RCC 7860 (cell line): ENCODE data around the gene PIK3R3.
"Not testable (repeated sequence)": the region's sequence is repeated elsewhere in the genome, so short reads cannot be mapped to it uniquely, and the experiment has no call there.

Experiments
- DNase-seq: peaks from one replicate; pipeline ENCODE4 v3.0.0-alpha.2; 2015; ENCODE audit warnings: low spot score
- FAIRE-seq: peaks from 2 replicates; lab custom pipeline; 2012; peaks lifted over from hg19 to GRCh38; lab: Jason Lieb, UNC

The PIK3R3 gene

GRCh38 chr1:46113948-46114347 lies 18.5 kb downstream of the PIK3R3 start:
- FAIRE-seq = no peak

DNA sequence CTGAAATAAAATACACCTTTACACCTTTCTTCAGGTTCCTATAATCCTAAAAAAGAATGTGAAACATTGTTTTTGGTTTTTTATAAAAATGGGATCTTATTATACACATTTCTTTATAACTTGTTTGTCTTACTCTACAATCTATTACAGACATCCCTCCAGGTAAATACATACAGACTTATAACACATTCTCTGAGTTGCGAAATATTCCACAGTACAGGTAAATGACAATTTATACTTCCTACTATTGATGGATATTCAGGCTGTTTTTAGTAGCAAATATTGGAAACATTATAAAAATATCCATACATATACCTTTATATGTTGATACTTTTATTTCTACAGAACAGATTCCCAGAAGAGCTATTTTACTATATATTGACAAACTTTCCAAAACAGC lies 20.3 kb downstream of the PIK3R3 start:
- DNase-seq (no peak), FAIRE-seq (no peak)

More at GRCh38 chr1:46113948-46114347, 18.5 kb downstream of the PIK3R3 start:
- DNase-seq = no peak

- no peak for DNase-seq
- no peak for FAIRE-seq
Measured at GRCh38 chr1:46110521-46110920, 21.9 kb downstream of the PIK3R3 start.

- DNase-seq (no peak), FAIRE-seq (no peak)
Measured at GRCh38 chr1:46102769-46103476, 29.5 kb downstream of the PIK3R3 start.

GRCh38 chr1:46099215-46099614 lies 33.2 kb downstream of the PIK3R3 start:
- DNase-seq (no peak), FAIRE-seq (no peak)

GRCh38 chr1:46098027-46098712 lies 34.3 kb downstream of the PIK3R3 start:
- DNase-seq = no peak
- no peak for FAIRE-seq

DNA sequence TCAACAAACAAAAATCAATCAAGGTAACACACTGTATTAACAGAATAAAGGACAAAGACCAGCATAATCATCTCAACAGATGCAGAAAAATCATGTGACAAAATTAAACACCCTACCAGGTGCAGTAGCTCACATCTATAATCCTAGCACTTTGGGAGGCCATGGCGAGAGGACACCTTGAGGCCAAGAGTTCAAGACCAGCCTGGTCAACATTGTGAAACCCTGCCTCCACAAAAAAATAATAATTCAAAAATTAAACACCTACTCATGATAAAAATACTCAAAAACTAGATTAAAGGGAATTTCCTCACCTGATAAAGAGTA lies 35.3 kb downstream of the PIK3R3 start:
- FAIRE-seq = no peak
- no peak for DNase-seq

GRCh38 chr1:46096269-46097148 lies 35.9 kb downstream of the PIK3R3 start:
- no peak for DNase-seq
- no peak for FAIRE-seq

GRCh38 chr1:46095110-46095509 lies 37.3 kb downstream of the PIK3R3 start:
- not testable (repeated sequence) for DNase-seq, FAIRE-seq

DNA sequence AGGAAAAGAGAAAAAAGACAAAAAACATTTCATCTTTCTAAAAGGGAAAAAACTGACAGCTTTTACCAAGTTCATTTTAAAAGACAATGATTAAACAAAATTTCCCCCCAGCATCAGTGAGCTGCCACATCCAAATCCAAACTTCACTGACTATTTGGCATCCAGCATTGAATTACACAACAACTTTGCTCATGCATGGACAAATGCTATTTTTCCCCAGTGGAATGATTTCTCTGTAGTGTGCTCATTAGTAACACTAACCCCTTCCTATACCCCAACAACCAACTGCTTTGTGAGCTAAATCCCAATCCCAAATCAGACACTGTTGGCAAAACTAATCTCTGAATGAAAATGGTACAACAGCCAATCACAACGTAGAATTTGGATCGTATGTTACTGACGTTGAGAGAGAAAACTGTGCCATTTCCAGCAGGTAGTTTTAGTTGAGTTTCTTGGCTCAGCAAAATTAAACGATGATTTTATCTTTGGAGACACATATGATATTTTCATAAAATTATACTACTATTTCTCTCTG lies 37.9 kb downstream of the PIK3R3 start:
- no peak for DNase-seq
- no peak for FAIRE-seq

- FAIRE-seq = not testable (repeated sequence)
Measured at GRCh38 chr1:46093832-46094231, 38.6 kb downstream of the PIK3R3 start.

DNA sequence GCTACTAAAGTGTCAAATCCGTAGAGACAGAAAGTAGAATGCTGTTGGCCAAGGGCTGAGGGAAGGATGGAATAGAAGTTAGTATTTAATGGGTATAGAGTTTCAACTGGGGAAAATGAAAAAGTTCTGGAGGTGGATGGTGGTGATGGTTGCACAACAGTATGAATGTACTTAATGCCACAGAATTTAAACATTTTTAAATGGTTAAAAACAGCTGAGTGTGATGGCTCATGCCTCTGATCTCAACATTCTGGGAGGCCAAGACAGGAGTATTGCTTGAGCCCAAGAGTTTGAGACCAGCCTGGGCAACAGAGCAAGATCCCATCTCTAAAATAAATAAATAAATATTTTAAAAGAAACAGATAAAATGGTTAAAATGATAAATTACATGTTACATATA lies 44.5 kb downstream of the PIK3R3 start:
- FAIRE-seq (no peak), DNase-seq (no peak)

More at GRCh38 chr1:46093832-46094231, 38.6 kb downstream of the PIK3R3 start:
- not testable (repeated sequence) for DNase-seq

DNA sequence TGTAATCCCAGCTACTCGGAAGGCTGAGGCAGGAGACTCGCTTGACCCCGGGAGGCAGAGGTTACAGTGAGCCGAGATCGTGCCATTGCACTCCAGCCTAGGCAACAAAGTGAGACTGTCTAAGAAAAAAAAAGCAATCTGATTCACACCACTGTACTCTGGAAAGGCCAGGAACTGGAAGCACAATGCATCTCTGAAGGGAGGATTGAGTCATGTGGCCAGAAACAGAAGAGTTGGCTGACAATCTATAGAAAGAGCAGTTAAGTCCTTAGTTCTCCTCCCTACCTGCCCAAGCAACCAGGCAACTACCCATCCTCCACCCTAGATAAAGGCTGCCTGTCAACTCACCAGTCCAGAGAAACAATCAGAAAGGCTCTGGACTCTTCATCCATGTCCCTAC lies 45.9 kb downstream of the PIK3R3 start:
- no peak for FAIRE-seq
- no peak for DNase-seq

DNA sequence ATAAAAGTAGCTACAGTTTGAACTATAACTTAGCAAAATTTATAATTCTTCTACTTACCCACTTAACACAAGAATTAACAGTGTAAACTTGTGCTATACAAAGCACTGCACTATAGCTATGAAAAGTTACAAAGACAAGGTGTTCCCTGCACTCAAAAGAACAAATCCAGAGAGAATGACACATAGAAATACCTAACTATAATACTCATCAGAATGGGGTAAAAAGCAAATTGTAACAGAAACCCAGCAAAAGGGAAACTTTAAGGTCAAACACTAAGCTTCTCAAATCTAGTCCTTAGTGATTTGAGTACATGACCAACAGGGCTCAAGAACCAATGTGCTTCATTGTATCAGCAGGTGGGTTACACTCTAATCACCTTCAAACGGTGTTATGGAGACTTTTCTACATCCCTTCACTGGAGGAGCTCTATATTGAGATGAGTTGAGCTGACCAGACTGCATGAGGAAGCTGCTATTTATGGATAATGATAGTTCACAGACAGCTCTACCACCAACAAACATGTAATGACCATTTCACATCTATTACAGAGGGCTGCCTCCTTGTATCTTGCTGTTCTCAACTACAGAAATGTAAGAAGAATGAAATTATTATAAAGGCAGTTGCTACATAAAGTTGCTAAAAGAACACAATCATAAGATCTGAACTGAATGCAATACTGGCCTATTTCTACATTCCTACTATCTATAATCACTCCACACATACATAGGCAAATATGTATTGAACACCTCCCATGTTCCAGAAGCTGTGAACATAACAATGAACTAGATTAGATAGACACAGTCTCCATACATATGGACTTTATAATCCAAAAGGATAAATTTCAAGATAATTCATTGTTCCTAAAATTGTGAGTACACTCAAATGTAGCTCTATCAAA lies 47.6 kb downstream of the PIK3R3 start:
- FAIRE-seq (no peak), DNase-seq (no peak)

DNA sequence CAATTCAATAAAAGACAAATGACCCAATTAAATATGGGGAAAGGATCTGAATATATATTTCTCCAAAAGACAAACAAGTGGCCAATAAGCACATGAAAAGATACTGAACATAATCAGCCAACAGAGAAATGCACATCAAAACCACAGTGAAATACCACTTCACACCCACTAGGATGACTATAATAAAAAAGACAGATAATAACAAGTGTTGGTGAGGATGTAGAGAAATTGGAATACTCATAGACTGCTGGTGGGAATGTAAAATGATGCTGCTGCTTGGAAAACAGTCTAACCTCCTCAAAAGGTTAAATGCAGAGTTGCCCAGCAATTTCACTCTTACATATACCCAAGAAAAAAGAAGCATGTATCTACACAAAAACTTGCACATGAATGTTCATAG lies 48.9 kb downstream of the PIK3R3 start:
- FAIRE-seq = no peak

DNA sequence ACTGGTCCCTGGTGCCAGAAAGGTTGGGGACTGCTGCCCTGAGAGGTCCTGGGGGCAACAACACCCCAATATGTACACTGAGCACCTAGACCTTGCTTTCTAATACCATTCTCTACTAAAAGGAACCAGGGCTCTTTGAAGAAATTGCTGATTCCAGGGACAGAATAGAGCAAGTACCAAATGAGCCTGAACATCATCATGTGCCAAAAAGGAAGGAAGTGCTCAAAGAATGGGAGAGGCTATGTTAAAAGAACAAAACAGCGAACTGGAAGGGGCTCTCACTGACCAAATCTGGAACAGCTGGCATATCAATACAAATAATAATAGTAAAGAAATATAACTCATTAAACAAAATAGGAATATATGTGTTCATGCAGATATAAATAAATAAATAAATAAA lies 50.8 kb downstream of the PIK3R3 start:
- DNase-seq = no peak
- FAIRE-seq = no peak

More for the DNA sequence above, 48.9 kb downstream of the PIK3R3 start:
- DNase-seq = no peak

- DNase-seq (no peak), FAIRE-seq (no peak)
Measured at GRCh38 chr1:46081206-46081605, 51.2 kb downstream of the PIK3R3 start.

GRCh38 chr1:46080257-46080656 lies 52.2 kb downstream of the PIK3R3 start:
- no peak for DNase-seq
- FAIRE-seq = no peak

- no peak for DNase-seq
- FAIRE-seq = no peak
Measured at GRCh38 chr1:46077644-46078043, 54.8 kb downstream of the PIK3R3 start.

DNA sequence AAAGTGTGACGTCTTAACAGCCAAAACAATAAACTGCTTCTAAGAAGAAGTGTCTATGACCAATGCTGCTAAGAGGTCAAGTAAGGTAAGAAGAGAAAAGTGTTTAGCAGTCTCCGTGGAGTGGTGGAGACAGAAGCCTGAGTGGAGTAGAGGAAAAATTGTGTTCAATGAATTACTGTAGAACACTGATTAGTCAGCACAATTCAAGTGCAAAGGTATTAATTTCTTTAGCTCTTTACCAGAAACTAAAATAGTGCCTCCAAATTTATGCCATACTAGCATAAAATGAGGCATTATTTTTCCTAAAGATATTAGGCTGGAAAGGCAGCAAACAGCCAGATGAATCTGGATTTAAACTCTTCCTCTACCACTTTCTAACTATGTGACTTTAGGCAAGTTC lies 56.1 kb downstream of the PIK3R3 start:
- DNase-seq (no peak), FAIRE-seq (no peak)
